GM13977 (cell line): Measurements from ENCODE around the gene PXT1.
"Not testable (repeated sequence)": the region's sequence is repeated elsewhere in the genome, so short reads cannot be mapped to it uniquely, and the experiment has no call there.

Experiments
- DNase-seq: peaks from one replicate; pipeline ENCODE4 v3.0.0; 2012; ENCODE audit warnings: low spot score
- CTCF ChIP-seq: IDR thresholded peaks from 2 replicates; pipeline ENCODE4 v1.5.1; 2012; ENCODE audit warnings: mild to moderate bottlenecking, control low read depth; ENCODE audit not compliant: insufficient read depth; ENCODE audit errors: extremely low read depth, missing control alignments
- in situ Hi-C: fragments of 300-500 bp; cut with MboI; formaldehyde crosslinking; loops from one replicate; pipeline ENCODE4 v1.12.0; 2022; ENCODE audit warnings: low sequenced_read_pairs, low pct_unique_long_range_greater_than_20kb, mixed read lengths, inconsistent platforms; ENCODE audit not compliant: unreplicated experiment

Gene PXT1

GRCh38 chr6:36484736-36485135 lies 42.1 kb upstream of the PXT1 start:
- in situ Hi-C loops: no loop called here
- no peak for TF ChIP-seq CTCF
- no peak for DNase-seq

- in situ Hi-C loops, DNase-seq: not testable (repeated sequence)
Measured at GRCh38 chr6:36483326-36483725, 40.7 kb upstream of the PXT1 start.

- DNase-seq: no peak
- in situ Hi-C loops: no loop called here
- TF ChIP-seq CTCF: no peak
Measured at GRCh38 chr6:36479256-36479655, 36.6 kb upstream of the PXT1 start.

- in situ Hi-C loops: no loop called here
- no peak for TF ChIP-seq CTCF
- no peak for DNase-seq
Measured at GRCh38 chr6:36478051-36478526, 35.4 kb upstream of the PXT1 start.

GRCh38 chr6:36469946-36470345 lies 27.3 kb upstream of the PXT1 start:
- TF ChIP-seq CTCF: no peak
- DNase-seq: no peak
- in situ Hi-C loops: no loop called here

- TF ChIP-seq CTCF: no peak
- in situ Hi-C loops: no loop called here
- DNase-seq: no peak
Measured at GRCh38 chr6:36469148-36469661, 26.6 kb upstream of the PXT1 start.

GRCh38 chr6:36467625-36468024 lies 25.0 kb upstream of the PXT1 start:
- no peak for TF ChIP-seq CTCF
- in situ Hi-C loops: no loop called here
- DNase-seq: no peak
